A549 (cell line): ENCODE data around the gene HSDL2. TPM values are rescaled to one million over a fixed set of nuclear protein-coding genes. Genes with fewer than 3 reads are reported as not detected.

Experiments used
- ATAC-seq, 2 experiments: fragments of 200-7000 bp in 1 of 2; fragments of >200 bp in 1 of 2; cut with Nextera tagmentation in 1 of 2; cut with Tn5 transposase in 1 of 2; 3 replicates each; pipeline versions ENCODE4 v1.8.0 to v1.9.1; 2018 to 2020; ENCODE audit warnings: mild to moderate bottlenecking in 1 of 2, moderate library complexity in 1 of 2
- CTCF ChIA-PET: fragments of 300-600 bp; sonication (Branson Sonifier 250); formaldehyde crosslinking; extraction: SDS; loops from one replicate; lab custom pipeline; 2021; ENCODE audit warnings: antibody characterized with exemption, inconsistent platforms; lab: Yijun Ruan, JAX
- POLR2A ChIA-PET: fragments of 350-600 bp; formaldehyde crosslinking; extraction: SDS; loops from one replicate; lab custom pipeline; 2021; ENCODE audit warnings: antibody characterized with exemption, inconsistent platforms; lab: Yijun Ruan, JAX
- DNase-seq, 2 experiments: peaks; one replicate each; pipeline versions ENCODE4 v3.0.0 to v3.0.0-alpha.2; 2011 to 2016; ENCODE audit warnings: low read depth in 1 of 2, low spot score in 1 of 2
- FAIRE-seq: peaks from 2 replicates; lab custom pipeline; 2011; peaks lifted over from hg19 to GRCh38; lab: Jason Lieb, UNC
- H3K27ac ChIP-seq, 2 experiments: fragments of >200 bp; sonication (Bioruptor Twin); formaldehyde crosslinking; 3 replicates each; pipeline ENCODE4 v1.5.1; 2016 to 2017
- H3K4me1 ChIP-seq: fragments of >200 bp; sonication (Bioruptor Twin); formaldehyde crosslinking; 3 replicates; pipeline ENCODE4 v1.6.1; 2016
- H3K4me2 ChIP-seq: fragments of >200 bp; sonication (Bioruptor Twin); formaldehyde crosslinking; 3 replicates; pipeline ENCODE4 v1.6.1; 2016
- H3K4me3 ChIP-seq: fragments of >200 bp; sonication (Bioruptor Twin); formaldehyde crosslinking; 3 replicates; pipeline ENCODE4 v1.5.1; 2016
- H3K9me3 ChIP-seq: fragments of >200 bp; sonication (Bioruptor Twin); formaldehyde crosslinking; 3 replicates; pipeline ENCODE4 v1.6.1; 2016
- ATOH8 ChIP-seq: fragments of 250-450 bp; sonication (Bioruptor Pico); IDR thresholded peaks from 2 replicates; pipeline ENCODE4 v1.5.0; 2020; ENCODE audit warnings: low read depth, mild to moderate bottlenecking, moderate library complexity
- BCL3 ChIP-seq: fragments of >200 bp; sonication (Bioruptor Twin); formaldehyde crosslinking; IDR thresholded peaks from 3 replicates; pipeline ENCODE4 v1.6.1; 2016
- CBX2 ChIP-seq: fragments of 200-600 bp; sonication (generic); IDR thresholded peaks from 2 replicates; pipeline ENCODE4 v1.6.1; 2016; ENCODE audit warnings: low read depth, mild to moderate bottlenecking, borderline replicate concordance
- CEBPB ChIP-seq, 2 experiments: fragments of >200 bp in 1 of 2; sonication (Bioruptor Twin) in 1 of 2; formaldehyde crosslinking in 1 of 2; IDR thresholded peaks; 2 replicates each; pipeline ENCODE4 v1.6.1; 2012 to 2016
- CHD4 ChIP-seq: fragments of 200-600 bp; sonication (generic); IDR thresholded peaks from 2 replicates; pipeline ENCODE4 v1.6.1; 2016; ENCODE audit warnings: antibody characterized with exemption, mild to moderate bottlenecking, borderline replicate concordance
- CTCF ChIP-seq: fragments of >200 bp; sonication (Bioruptor Twin); formaldehyde crosslinking; IDR thresholded peaks from 3 replicates; pipeline ENCODE4 v1.5.1; 2016
- E2F6 ChIP-seq: IDR thresholded peaks from 2 replicates; pipeline ENCODE4 v1.6.1; 2012; ENCODE audit warnings: low read depth, borderline replicate concordance
- EHMT2 ChIP-seq: fragments of 200-600 bp; sonication (generic); IDR thresholded peaks from 2 replicates; pipeline ENCODE4 v1.6.1; 2016; ENCODE audit warnings: antibody characterized with exemption, low read depth, mild to moderate bottlenecking, moderate library complexity
- ESRRA ChIP-seq: fragments of 150-350 bp; IDR thresholded peaks from 2 replicates; pipeline ENCODE4 v1.6.1; 2014; ENCODE audit warnings: mild to moderate bottlenecking, low read length, borderline replicate concordance
- FOSL2 ChIP-seq, 2 experiments: fragments of 450-650 bp in 1 of 2; fragments of >200 bp in 1 of 2; sonication (Bioruptor Twin) in 1 of 2; formaldehyde crosslinking; IDR thresholded peaks; 2 replicates each; pipeline versions ENCODE4 v1.5.0 to v1.6.1; 2016 to 2020; ENCODE audit warnings: mild to moderate bottlenecking in 1 of 2, moderate library complexity in 1 of 2
- HDAC2 ChIP-seq: fragments of 200-600 bp; sonication (generic); IDR thresholded peaks from 2 replicates; pipeline ENCODE4 v1.6.1; 2016
- HES2 ChIP-seq: fragments of >200 bp; sonication (Bioruptor Twin); formaldehyde crosslinking; IDR thresholded peaks from 2 replicates; pipeline ENCODE4 v1.6.1; 2016
- HOXB13 ChIP-seq: fragments of 250-450 bp; sonication (Bioruptor Pico); IDR thresholded peaks from 2 replicates; pipeline ENCODE4 v1.5.0; 2020; ENCODE audit warnings: low read depth, mild to moderate bottlenecking, moderate library complexity
- KDM5A ChIP-seq: fragments of 200-600 bp; sonication (generic); IDR thresholded peaks from 2 replicates; pipeline ENCODE4 v1.6.1; 2016; ENCODE audit warnings: antibody characterized with exemption, mild to moderate bottlenecking
- MAX ChIP-seq: IDR thresholded peaks from 2 replicates; pipeline ENCODE4 v1.6.1; 2012
- NR3C1 ChIP-seq: fragments of >200 bp; sonication (Bioruptor Twin); formaldehyde crosslinking; IDR thresholded peaks from 3 replicates; pipeline ENCODE4 v1.6.1; 2017
- PBX3 ChIP-seq: IDR thresholded peaks from 2 replicates; pipeline ENCODE4 v1.6.1; 2012
- PHF8 ChIP-seq: fragments of 200-600 bp; sonication (generic); IDR thresholded peaks from 2 replicates; pipeline ENCODE4 v1.6.1; 2016; ENCODE audit warnings: low read depth, mild to moderate bottlenecking, antibody characterized with exemption, moderate library complexity, borderline replicate concordance
- POLR2A ChIP-seq: IDR thresholded peaks from 2 replicates; pipeline ENCODE4 v1.6.1; 2012; ENCODE audit warnings: mild to moderate bottlenecking, low read length
- POLR2AphosphoS2 ChIP-seq: conservative IDR thresholded peaks from 2 replicates; pipeline ENCODE4 v1.6.1; 2012; ENCODE audit warnings: low read length, improper control_type of control experiment, inconsistent platforms
- RARB ChIP-seq: fragments of 250-450 bp; sonication (Bioruptor Pico); IDR thresholded peaks from 2 replicates; pipeline ENCODE4 v1.8.0; 2021; ENCODE audit warnings: mild to moderate bottlenecking, moderate library complexity
- SMC3 ChIP-seq: fragments of >200 bp; sonication (Bioruptor Twin); formaldehyde crosslinking; IDR thresholded peaks from 3 replicates; pipeline ENCODE4 v1.6.1; 2018; ENCODE audit warnings: inconsistent platforms
- SREBF2 ChIP-seq: fragments of 450-650 bp; IDR thresholded peaks from 2 replicates; pipeline ENCODE4 v1.6.1; 2014; ENCODE audit warnings: mild to moderate bottlenecking, moderate library complexity
- TP53 ChIP-seq: fragments of 250-450 bp; sonication (Bioruptor Pico); IDR thresholded peaks from 2 replicates; pipeline ENCODE4 v1.5.0; 2021; ENCODE audit warnings: mild to moderate bottlenecking, moderate library complexity
- USF2 ChIP-seq: fragments of 450-650 bp; IDR thresholded peaks from 2 replicates; pipeline ENCODE4 v1.6.1; 2014; ENCODE audit warnings: antibody characterized with exemption
- WGBS: methylation state at CpG from one replicate; pipeline ENCODE4 v1.1.6; 2017; ENCODE audit errors: missing lambda C conversion rate; 5-methylcytosine and 5-hydroxymethylcytosine counted together
- polyA plus RNA-seq, 4 experiments: library from polyadenylated mRNA; depleted of rRNA in 3 of 4; stranded (reverse); fragments of >200 nt; fragmentation: RNase III in 1 of 4; extraction: RNeasy Plus Mini Kit Qiagen cat#74134 plus additional on column Dnase treatment in 1 of 4; gene quantifications; 2 replicates in 3 of 4; 3 replicates in 1 of 4; pipeline ENCODE4 v1.2.3, GENCODE V29; 2011 to 2017

Gene HSDL2
- polyA plus RNA-seq, 2 of the 4 experiments (the other 2 are of a cell fraction): 47.4 to 47.7 TPM

GRCh38 chr9:112489039-112489546 is 109.2 kb downstream of the HSDL2 start:
- CTCF ChIA-PET: interaction anchor here (1.2 kb wide), 2 partner anchors 20 to 45 kb away, joined by 3 read pairs; no protein-coding TSS in a partner anchor
- FAIRE-seq: no peak
- 81% methylated on average over 5 of the region's 5 CpGs for WGBS
- no peak for ATAC-seq
- TF ChIP-seq PBX3 (no peak), ATOH8 (CRISPR knock-in tag) (no peak), CEBPB (IDR thresholded peaks at IDR 0.05) (no peak), BCL3 (no peak), FOSL2 (IDR thresholded peaks at IDR 0.05) (no peak), FOSL2 (CRISPR knock-in tag; IDR thresholded peaks at IDR 0.05) (no peak), RARB (CRISPR knock-in tag) (no peak), PHF8 (no peak), HDAC2 (no peak), TP53 (CRISPR knock-in tag) (no peak), E2F6 (no peak), ESRRA (no peak), CBX2 (no peak), HES2 (no peak), KDM5A (no peak), NR3C1 (no peak)
- peaks cover 18% of the 10 kb centered on the region for H3K4me1 ChIP-seq
- no peak overlapping the region for H3K4me3 ChIP-seq
- POLR2A ChIA-PET: no interaction called here
- no peak for DNase-seq
- peaks cover 14% of the 10 kb centered on the region for H3K9me3 ChIP-seq
- peak overlapping the region; percentile 71; the same call in 2 of the 3 replicates for H3K4me2 ChIP-seq
- no peak overlapping the region for H3K27ac ChIP-seq

GRCh38 chr9:112489876-112490666 is 110.2 kb downstream of the HSDL2 start:
- H3K4me2 ChIP-seq: peak overlapping the region; percentile 5; the same call in 1 of the 3 replicates
- no peak overlapping the region for H3K4me3 ChIP-seq
- WGBS: 82% methylated on average over 4 of the region's 4 CpGs
- H3K27ac ChIP-seq: no peak overlapping the region
- FAIRE-seq (no peak), ATAC-seq (no peak)
- CTCF ChIA-PET: interaction anchor here (1.2 to 1.3 kb wide), 2 partner anchors 21 to 221 kb away, joined by 3 to 4 read pairs; no protein-coding TSS in a partner anchor
- TF ChIP-seq SREBF2 (no peak), USF2 (no peak), HOXB13 (CRISPR knock-in tag) (no peak), PHF8 (no peak), SMC3 (no peak), CTCF (no peak), MAX (no peak), CBX2 (no peak), CHD4 (no peak), ATOH8 (CRISPR knock-in tag) (no peak), POLR2AphosphoS2 (no peak), KDM5A (no peak), PBX3 (no peak), EHMT2 (no peak), POLR2A (no peak)
- TF ChIP-seq, all 56 proteins: peak for 0
- POLR2A ChIA-PET: no interaction called here
- peaks cover 18% of the 10 kb centered on the region for H3K4me1 ChIP-seq
- DNase-seq: no peak
- H3K9me3 ChIP-seq: peaks cover 24% of the 10 kb centered on the region
